HepG2 (cell line): ENCODE data around the gene MMP25. TPM values are rescaled to one million over a fixed set of nuclear protein-coding genes. Genes with fewer than 3 reads are reported as not detected.

Experiments used
- ATAC-seq: fragments of 200-7000 bp; cut with Tn5 transposase; 3 replicates; pipeline ENCODE4 v1.9.1; 2020; ENCODE audit warnings: mild to moderate bottlenecking, moderate library complexity
- BruUV-seq: library from RNA; stranded (reverse); fragments of 400-500 nt; replicated peaks from 2 replicates; lab custom pipeline; 2021; lab: Mats Ljungman, UMichigan
- CTCF ChIA-PET: fragments of 300-600 bp; formaldehyde crosslinking; extraction: SDS; loops from one replicate; lab custom pipeline; 2021; ENCODE audit warnings: low total read pairs, inconsistent platforms, low intra/inter-chr PET ratio; lab: Yijun Ruan, JAX
- POLR2A ChIA-PET: fragments of 350-600 bp; sonication (Branson Sonifier 250); formaldehyde crosslinking; loops from one replicate; lab custom pipeline; 2020; ENCODE audit warnings: antibody characterized with exemption, inconsistent platforms; lab: Yijun Ruan, JAX
- DNase-seq: peaks from one replicate; pipeline ENCODE4 v3.0.0-alpha.2; 2015; ENCODE audit warnings: low spot score
- FAIRE-seq: peaks from 3 replicates; lab custom pipeline; 2011; peaks lifted over from hg19 to GRCh38; lab: Jason Lieb, UNC
- H2AFZ ChIP-seq: one replicate; pipeline ENCODE4 v1.6.1; 2011; ENCODE audit warnings: low read length, inconsistent platforms
- H3K27ac ChIP-seq: fragments of 300-600 bp; 3 replicates; pipeline ENCODE4 v1.8.0; 2011; ENCODE audit warnings: mixed run types, mild to moderate bottlenecking, mixed read lengths, low read length, inconsistent platforms; ENCODE audit not compliant: insufficient read depth; ENCODE audit errors: extremely low read length
- H3K27me3 ChIP-seq, 2 experiments: fragments of 200-600 bp in 1 of 2; 2 replicates in 1 of 2; 3 replicates in 1 of 2; pipeline versions ENCODE4 v1.6.0 to v1.8.0; 2011; ENCODE audit warnings: low read length in 2 of 2, mild to moderate bottlenecking in 2 of 2, moderate library complexity in 2 of 2, inconsistent platforms in 1 of 2; ENCODE audit not compliant: insufficient read depth in 2 of 2, control insufficient read depth in 1 of 2
- H3K36me3 ChIP-seq, 2 experiments: fragments of 200-600 bp in 1 of 2; replicated peaks in 1 of 2; 2 replicates in 1 of 2; 3 replicates in 1 of 2; pipeline versions ENCODE4 v1.5.1 to v1.8.0; 2011; ENCODE audit warnings: low read length in 2 of 2, inconsistent platforms in 1 of 2; ENCODE audit not compliant: insufficient read depth in 2 of 2, control insufficient read depth in 1 of 2
- H3K4me1 ChIP-seq: 2 replicates; pipeline ENCODE4 v1.5.1; 2012; ENCODE audit warnings: low read length, inconsistent platforms; ENCODE audit not compliant: insufficient read depth
- H3K4me2 ChIP-seq: 2 replicates; pipeline ENCODE4 v1.6.0; 2011; ENCODE audit warnings: low read depth, low read length, inconsistent platforms
- H3K4me3 ChIP-seq, 3 experiments: fragments of 200-600 bp in 1 of 3; sonication (generic), shearing (Covaris generic) in 1 of 3; replicated peaks in 1 of 3; 2 replicates each; pipeline ENCODE4 v1.5.1; 2011 to 2016; ENCODE audit warnings: low read length in 3 of 3, inconsistent platforms in 2 of 3, low read depth in 2 of 3, mild to moderate bottlenecking in 2 of 3, control low read depth in 1 of 3, mixed read lengths in 1 of 3; ENCODE audit not compliant: insufficient read depth in 1 of 3
- H3K79me2 ChIP-seq: one replicate; pipeline ENCODE4 v1.6.1; 2011; ENCODE audit warnings: low read length, inconsistent platforms; ENCODE audit not compliant: insufficient read depth
- H3K9ac ChIP-seq: 2 replicates; pipeline ENCODE4 v1.6.0; 2011; ENCODE audit warnings: mild to moderate bottlenecking, low read depth, low read length, inconsistent platforms; ENCODE audit not compliant: insufficient read depth
- H3K9me3 ChIP-seq: 2 replicates; pipeline ENCODE4 v1.5.1; 2012; ENCODE audit warnings: mild to moderate bottlenecking, low read length
- H4K20me1 ChIP-seq: 2 replicates; pipeline ENCODE4 v1.6.0; 2011; ENCODE audit warnings: inconsistent platforms, mild to moderate bottlenecking, low read length, moderate library complexity; ENCODE audit not compliant: insufficient read depth
- ATF5 ChIP-seq: sonication (generic); formaldehyde crosslinking; IDR thresholded peaks from 2 replicates; pipeline ENCODE4 v1.4.0; 2020; ENCODE audit warnings: mild to moderate bottlenecking, low read depth, missing genetic modification reagents
- ATF7-NPFF ChIP-seq: sonication (generic); formaldehyde crosslinking; IDR thresholded peaks from 2 replicates; pipeline ENCODE4 v1.8.1; 2023; ENCODE audit warnings: mild to moderate bottlenecking, low read depth, missing genetic modification reagents, moderate library complexity
- CBFB ChIP-seq: sonication (generic); formaldehyde crosslinking; IDR thresholded peaks from 2 replicates; pipeline ENCODE4 v1.4.0; 2020; ENCODE audit warnings: missing genetic modification reagents
- FLYWCH1 ChIP-seq: sonication (generic); formaldehyde crosslinking; IDR thresholded peaks from 2 replicates; pipeline ENCODE4 v1.8.1; 2023; ENCODE audit warnings: mild to moderate bottlenecking, missing genetic modification reagents
- MEIS2 ChIP-seq: sonication (generic); formaldehyde crosslinking; IDR thresholded peaks from 2 replicates; pipeline ENCODE4 v1.9.0; 2021; ENCODE audit warnings: mild to moderate bottlenecking, missing genetic modification reagents
- MYC ChIP-seq: sonication (generic); formaldehyde crosslinking; IDR thresholded peaks from 2 replicates; pipeline ENCODE4 v1.9.0; 2021; ENCODE audit warnings: missing genetic modification reagents, borderline replicate concordance
- NFAT5 ChIP-seq: sonication (generic); formaldehyde crosslinking; IDR thresholded peaks from 2 replicates; pipeline ENCODE4 v1.4.0; 2020; ENCODE audit warnings: missing genetic modification reagents
- NR1H2 ChIP-seq: sonication (generic); formaldehyde crosslinking; IDR thresholded peaks from 2 replicates; pipeline ENCODE4 v1.8.1; 2022; ENCODE audit warnings: low read depth, missing genetic modification reagents, borderline replicate concordance
- PHF20 ChIP-seq: sonication (generic); formaldehyde crosslinking; IDR thresholded peaks from 2 replicates; pipeline ENCODE4 v1.5.0; 2020; ENCODE audit warnings: mild to moderate bottlenecking, missing genetic modification reagents
- RARG ChIP-seq: sonication (generic); formaldehyde crosslinking; IDR thresholded peaks from 2 replicates; pipeline ENCODE4 v1.4.0; 2020; ENCODE audit warnings: low read depth, mild to moderate bottlenecking, missing genetic modification reagents
- SIN3A ChIP-seq: IDR thresholded peaks from 2 replicates; pipeline ENCODE4 v1.6.1; 2011; ENCODE audit warnings: low read depth, mild to moderate bottlenecking, control low read depth, low read length, borderline replicate concordance
- SNAPC5 ChIP-seq: sonication (generic); formaldehyde crosslinking; IDR thresholded peaks from 2 replicates; pipeline ENCODE4 v1.8.1; 2023; ENCODE audit warnings: mild to moderate bottlenecking, missing genetic modification reagents, borderline replicate concordance
- TCF7L2 ChIP-seq: IDR thresholded peaks from 2 replicates; pipeline ENCODE4 v1.6.1; 2011; ENCODE audit warnings: mild to moderate bottlenecking, low read depth, low read length, moderate library complexity
- ZNF451 ChIP-seq: sonication (generic); formaldehyde crosslinking; IDR thresholded peaks from 2 replicates; pipeline ENCODE4 v1.5.0; 2020; ENCODE audit warnings: mild to moderate bottlenecking, missing genetic modification reagents
- WGBS: methylation state at CpG from one replicate; pipeline ENCODE4 v1.1.6; 2017; ENCODE audit warnings: low lambda C conversion rate; 5-methylcytosine and 5-hydroxymethylcytosine counted together
- in situ Hi-C: cut with HindIII; loops from 2 replicates; pipeline ENCODE4 v1.10.0; 2017; ENCODE audit warnings: low pct_unique_long_range_greater_than_20kb; ENCODE audit not compliant: extremely low pct_ligation_motif_present
- intact Hi-C: fragments of 100-400 bp; cut with micrococcal nuclease; formaldehyde crosslinking; loops from one replicate; pipeline ENCODE4 v1.10.0; 2022; ENCODE audit not compliant: unreplicated experiment
- polyA plus RNA-seq, 8 experiments: library from polyadenylated mRNA; depleted of rRNA in 3 of 8; stranded (reverse) in 7 of 8; unstranded in 1 of 8; fragments of >200 nt; fragmentation: Illumina TruSeq in 4 of 8; extraction: Trizol in 4 of 8; gene quantifications; 2 replicates each; pipeline versions ENCODE4 v1.2.1 to v1.2.3, GENCODE V29; 2011 to 2016; ENCODE audit warnings: low read depth in 4 of 8, missing spikeins in 1 of 8, mixed read lengths in 1 of 8; ENCODE audit not compliant: insufficient read depth in 1 of 8
- total RNA-seq, 5 experiments: library from RNA; depleted of rRNA; stranded (reverse); fragments of >200 nt; fragmentation: Illumina TruSeq; extraction: Trizol; gene quantifications; 2 replicates each; pipeline ENCODE4 v1.2.3, GENCODE V29; 2016; ENCODE audit warnings: low read depth in 1 of 5
- TF ChIP-seq, protein P1 (sequence below): IDR thresholded peaks from 2 replicates; pipeline ENCODE4 v1.6.1; 2016; ENCODE audit warnings: missing compliant biosample characterization, missing genetic modification reagents, borderline replicate concordance
- TF ChIP-seq, protein P2 (sequence below): sonication (generic); formaldehyde crosslinking; IDR thresholded peaks from 2 replicates; pipeline ENCODE4 v1.5.1; 2020; ENCODE audit warnings: missing genetic modification reagents, mild to moderate bottlenecking, borderline replicate concordance

MMP25 gene
- total and polyA plus RNA-seq, 2 of the 13 experiments (the other 11 are each of a cell fraction or from before 2014, with no cell fraction given): 0.04 to 0.08 TPM

DNA sequence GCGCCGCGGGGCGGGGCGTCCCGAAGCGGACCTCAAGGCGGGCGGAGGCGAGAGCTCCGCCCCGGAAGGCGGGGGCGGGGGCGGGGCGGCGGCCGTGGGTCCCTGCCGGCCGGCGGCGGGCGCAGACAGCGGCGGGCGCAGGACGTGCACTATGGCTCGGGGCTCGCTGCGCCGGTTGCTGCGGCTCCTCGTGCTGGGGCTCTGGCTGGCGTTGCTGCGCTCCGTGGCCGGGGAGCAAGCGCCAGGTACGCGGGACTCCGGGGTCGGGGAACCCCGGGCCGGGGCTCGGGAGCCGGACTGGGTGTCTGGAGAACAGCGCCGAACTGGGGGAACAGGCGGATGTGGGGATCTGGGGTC, 26.1 kb upstream of the MMP25 start, which contains the start of gene TNFRSF12A:
TSS of gene TNFRSF12A (plus strand) at position 122 of the 357 bp plus-strand sequence. CDS start at position 152, 30 bp downstream.
- H3K9me3 ChIP-seq: no peaks in the 10 kb centered on the region
- TF ChIP-seq PHF20 (CRISPR knock-in tag): no peak
- TF ChIP-seq SNAPC5 (CRISPR knock-in tag): no peak
- TF ChIP-seq MEIS2: peak; percentile 83
- TF ChIP-seq, protein P1, sequence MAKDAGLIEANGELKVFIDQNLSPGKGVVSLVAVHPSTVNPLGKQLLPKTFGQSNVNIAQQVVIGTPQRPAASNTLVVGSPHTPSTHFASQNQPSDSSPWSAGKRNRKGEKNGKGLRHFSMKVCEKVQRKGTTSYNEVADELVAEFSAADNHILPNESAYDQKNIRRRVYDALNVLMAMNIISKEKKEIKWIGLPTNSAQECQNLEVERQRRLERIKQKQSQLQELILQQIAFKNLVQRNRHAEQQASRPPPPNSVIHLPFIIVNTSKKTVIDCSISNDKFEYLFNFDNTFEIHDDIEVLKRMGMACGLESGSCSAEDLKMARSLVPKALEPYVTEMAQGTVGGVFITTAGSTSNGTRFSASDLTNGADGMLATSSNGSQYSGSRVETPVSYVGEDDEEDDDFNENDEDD (CRISPR knock-in tag): peak; percentile 9; the same call in 1 of the 2 replicates
- no peak for TF ChIP-seq CBFB (CRISPR knock-in tag)
- 0 out of 2 replicates have a peak, but pooled peaks have one; percentile 35 for TF ChIP-seq NFAT5 (CRISPR knock-in tag)
- 0 out of 2 replicates have a peak, but pooled peaks have one; percentile 50 for TF ChIP-seq FLYWCH1 (CRISPR knock-in tag)
- TF ChIP-seq, protein P2, sequence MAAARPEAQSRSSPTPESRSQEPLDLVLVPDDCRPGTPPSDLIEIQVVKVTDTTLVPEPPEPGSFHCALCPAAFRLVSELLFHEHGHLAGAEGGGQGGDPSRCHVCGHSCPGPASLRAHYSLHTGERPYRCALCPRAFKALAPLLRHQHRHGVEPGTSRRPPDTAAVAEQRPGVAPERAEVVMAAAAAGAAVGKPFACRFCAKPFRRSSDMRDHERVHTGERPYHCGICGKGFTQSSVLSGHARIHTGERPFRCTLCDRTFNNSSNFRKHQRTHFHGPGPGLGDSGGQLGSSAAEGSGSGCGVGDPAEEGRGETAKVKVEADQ: no peak
- no peak for TF ChIP-seq ATF5 (CRISPR knock-in tag)
- 0 out of 2 replicates have a peak, but pooled peaks have one; percentile 27 for TF ChIP-seq MYC (CRISPR knock-in tag)
- peak; percentile 48; the same call in 1 of the 2 replicates for TF ChIP-seq SIN3A
- TF ChIP-seq ATF7-NPFF (CRISPR knock-in tag): peak; percentile 29; the same call in 1 of the 2 replicates
- TF ChIP-seq RARG: no peak
- peak; percentile 58; the same call in 1 of the 2 replicates for TF ChIP-seq ZNF451
- TF ChIP-seq NR1H2 (CRISPR knock-in tag): no peak
- TF ChIP-seq TCF7L2: no peak

More for the DNA sequence above, 26.1 kb upstream of the MMP25 start, which contains the start of gene TNFRSF12A:
- Histone ChIP-seq H3K36me3 (peaks cover under 1% of the 10 kb centered on the region in 2 experiments; a peak in 4 of 5 replicates), H3K9ac (peak within 1 kb of the TSS; percentile 99), H3K4me3 (peak within 1 kb of the TSS; percentile 65 to 93 (median 76)), H3K4me1 (peaks cover 70% of the 10 kb centered on the region), H2AFZ (no peak within 1 kb of the TSS), H3K27ac (peak within 1 kb of the TSS; percentile 93), H4K20me1 (peaks cover 26% of the 10 kb centered on the region; the same call in 1 of the 2 replicates), H3K79me2 (peaks cover 5% of the 10 kb centered on the region), H3K4me2 (peak within 1 kb of the TSS; percentile 85), H3K27me3 (no peaks in the 10 kb centered on the region; a peak in 2 of 5 replicates)
- in situ Hi-C loops: no loop called here
- DNase-seq: peak; percentile 66
- intact Hi-C loops: no loop called here
- POLR2A ChIA-PET: interaction anchor here (0.9 to 18.8 kb wide), 19 partner anchors 8 to 865 kb away, joined by 3 to 750 read pairs (median 6); partner anchors contain the start of genes CLDN9, IL32, PAQR4 and PKMYT1
- CTCF ChIA-PET: interaction anchor here (0.8 to 0.9 kb wide), 2 partner anchors 14 to 17 kb away, joined by 3 to 4 read pairs; no protein-coding TSS in a partner anchor
- 0% methylated on average over 5 of the region's 49 CpGs for WGBS
- ATAC-seq: peak; percentile 23
- BruUV-seq: no TSS peak
- no peak for FAIRE-seq
